ENCODE data around the gene SPDEF.

Gene SPDEF

GRCh38 chr6:34496103-34496685 is 59.9 kb downstream of the SPDEF start:
- H3K4me3 ChIP-seq = no peak overlapping the region
- no peak overlapping the region for H3K27ac ChIP-seq

DNA sequence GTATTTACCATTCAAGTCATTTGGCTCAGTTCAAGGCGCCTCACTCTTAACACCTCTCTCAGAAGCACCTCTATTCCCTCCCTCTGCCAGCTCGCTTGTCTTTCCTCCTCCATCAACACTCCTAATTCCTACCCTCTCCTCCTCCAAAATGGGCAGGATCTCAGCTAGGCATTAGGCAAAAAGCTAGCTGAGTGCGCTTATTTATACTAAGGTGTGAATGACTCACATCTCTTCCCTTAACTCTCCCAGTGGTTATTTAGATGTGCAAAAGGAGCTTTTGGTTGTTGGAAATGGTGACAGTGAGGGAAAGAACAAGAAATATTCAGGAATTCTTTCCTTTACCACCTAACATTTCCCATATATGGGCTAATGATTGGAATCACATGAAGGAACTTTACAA is 61.2 kb downstream of the SPDEF start:
- no peak overlapping the region for H3K4me3 ChIP-seq
- H3K27ac ChIP-seq = no peak overlapping the region

DNA sequence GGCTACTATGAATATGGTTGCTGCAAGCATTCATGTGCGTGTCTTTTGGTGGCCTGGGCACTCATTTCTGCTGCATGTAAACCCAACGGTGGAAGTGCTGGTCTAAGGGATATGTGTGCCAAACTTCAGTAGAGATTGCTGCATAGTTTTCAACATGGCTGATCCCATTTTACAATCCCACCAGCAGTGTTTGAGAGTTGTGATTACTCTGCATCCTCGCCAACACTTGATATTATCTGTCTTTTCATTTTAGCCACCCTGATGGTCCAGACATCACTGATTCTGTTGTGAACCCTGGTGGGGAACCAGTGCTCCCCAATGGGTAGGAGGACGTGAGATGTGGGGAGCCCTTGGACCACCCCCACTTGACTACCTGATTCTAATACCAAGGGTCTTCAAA is 62.8 kb downstream of the SPDEF start:
- no peak overlapping the region for H3K4me3 ChIP-seq

GRCh38 chr6:34491091-34491430 is 65.1 kb downstream of the SPDEF start:
- no peak overlapping the region for H3K4me3 ChIP-seq
- no peak overlapping the region for H3K27ac ChIP-seq

More for the DNA sequence above, 62.8 kb downstream of the SPDEF start:
- H3K27ac ChIP-seq = no peak overlapping the region

DNA sequence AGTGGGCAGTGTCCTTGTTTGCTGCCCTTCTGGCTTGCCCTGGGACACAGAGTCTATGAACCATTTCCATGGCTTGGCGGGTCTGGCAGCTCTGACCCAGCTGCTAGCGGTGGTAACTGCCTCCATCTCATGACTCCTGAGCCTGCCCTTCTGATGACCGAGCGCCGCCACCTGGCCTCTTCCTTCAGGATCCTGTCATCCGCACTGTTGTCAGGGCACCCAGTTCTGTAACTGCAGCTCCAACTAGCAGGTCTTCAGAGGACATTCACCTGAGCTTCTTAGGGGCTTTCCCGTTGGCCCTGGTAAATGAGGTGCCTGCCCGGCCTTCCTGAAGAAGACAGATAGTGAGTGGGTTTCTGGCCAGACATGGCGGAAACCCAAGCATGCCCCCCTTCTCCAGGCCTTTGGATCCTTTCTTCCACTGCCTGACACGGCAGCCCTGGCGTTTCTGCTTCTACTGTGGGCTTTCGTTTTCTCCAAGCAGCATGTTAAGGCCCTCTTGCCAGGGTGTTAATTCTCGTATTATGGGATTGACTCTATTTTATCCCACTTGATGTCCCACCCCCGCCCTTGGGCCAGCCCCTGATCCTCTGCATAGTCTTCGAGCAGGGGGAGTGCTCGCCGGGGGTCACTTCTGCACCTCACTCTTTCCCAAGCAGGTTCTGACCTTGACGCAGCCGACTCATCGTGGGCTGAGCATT is 65.6 kb downstream of the SPDEF start:
- H3K27ac ChIP-seq = no peak overlapping the region
- no peak overlapping the region for H3K4me3 ChIP-seq

GRCh38 chr6:34489207-34489805 is 66.8 kb downstream of the SPDEF start:
- no peak overlapping the region for H3K27ac ChIP-seq
- no peak overlapping the region for H3K4me3 ChIP-seq
